ENCODE data around the gene EGFL7. TPM values are rescaled to one million over a fixed set of nuclear protein-coding genes. Genes with fewer than 3 reads are reported as not detected.
A peak's percentile ranks its signal among the peaks of the same experiment; 100 is the strongest.

Gene EGFL7
- total and polyA plus RNA-seq, 2 of the 8 experiments (the other 6 are each of a cell fraction or from before 2014, with no cell fraction given) = 37.8 to 53.4 TPM

DNA sequence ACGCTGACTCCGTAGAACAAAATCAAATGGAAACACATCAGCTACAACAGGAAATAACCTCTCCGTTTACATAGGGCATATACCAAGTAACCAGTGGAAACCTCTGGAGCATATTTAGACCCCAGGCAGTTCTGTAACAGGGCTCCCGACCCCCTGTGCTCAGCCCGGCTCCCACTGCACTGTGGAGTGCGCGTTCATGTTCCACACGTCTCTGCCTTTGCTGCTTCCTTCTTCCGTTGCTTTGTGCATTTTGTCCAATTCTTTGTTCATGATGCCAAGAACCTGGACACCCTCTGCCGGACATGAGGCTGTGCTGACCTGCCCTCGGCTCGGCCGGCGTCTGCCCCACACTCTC is 30.4 kb downstream of the EGFL7 start:
- Histone ChIP-seq H3K27ac (ENCODE audit: low read depth, low read length) (no peak overlapping the region), H3K23me2 (ENCODE audit: low read depth, low read length) (no peaks in the 10 kb centered on the region), H3K18ac (ENCODE audit: extremely low read depth, low read length) (no peak overlapping the region; the same call in 1 of the 2 replicates), H4K8ac (ENCODE audit: extremely low read depth, insufficient read depth, low read length) (no peak overlapping the region), H3K9me3 (ENCODE audit: insufficient read depth in 2 of 2, low read depth in 1 of 2, low read length in 1 of 2) (no peaks in the 10 kb centered on the region), H3K79me2 (ENCODE audit: control insufficient read depth in 1 of 2, insufficient read depth in 2 of 2, low read length in 2 of 2) (no peaks in the 10 kb centered on the region), H4K20me1 (replicated peaks in 1 of 2; ENCODE audit: control insufficient read depth in 1 of 2, insufficient read depth in 2 of 2, low read length in 2 of 2) (no peaks in the 10 kb centered on the region), H3K56ac (replicated peaks; ENCODE audit: insufficient read length, low read depth, low read length) (no peak overlapping the region), H3K79me1 (ENCODE audit: low read depth, low read length) (no peaks in the 10 kb centered on the region), H3K23ac (ENCODE audit: insufficient read length) (no peak overlapping the region), H3K9ac (replicated peaks in 1 of 4; ENCODE audit: extremely low read depth in 1 of 4, low read depth in 3 of 4, low read length in 3 of 4) (no peak overlapping the region), H2BK12ac (ENCODE audit: low read depth, low read length) (peak overlapping the region; percentile 84; the same call in 1 of the 2 replicates), H2BK120ac (replicated peaks; ENCODE audit: low read depth, low read length) (no peak overlapping the region), H3K4me1 (replicated peaks in 1 of 4; ENCODE audit: control insufficient read depth in 3 of 4, insufficient read depth in 4 of 4, low read length in 3 of 4) (peaks cover 0 to 19% (median 12%) of the 10 kb centered on the region in 4 experiments; a peak in 4 of 7 replicates), H2BK5ac (ENCODE audit: low read depth, low read length) (no peak overlapping the region), H3K4me2 (ENCODE audit: insufficient read depth in 1 of 2, low read depth in 2 of 2, low read length in 2 of 2) (no peak overlapping the region), H3K4me3 (ENCODE audit: extremely low read depth in 1 of 4, insufficient read depth in 2 of 4, low read depth in 3 of 4, low read length in 4 of 4) (no peak overlapping the region), H3K4ac (replicated peaks; ENCODE audit: insufficient read length, low read depth, low read length) (no peak overlapping the region), H3K36me3 (ENCODE audit: control insufficient read depth in 2 of 4, insufficient read depth in 4 of 4, low read length in 3 of 4) (no peaks in the 10 kb centered on the region), H4K91ac (replicated peaks; ENCODE audit: insufficient read length, low read length) (no peak overlapping the region), H4K5ac (ENCODE audit: insufficient read length, low read depth, low read length) (no peak overlapping the region), H2BK15ac (ENCODE audit: low read length) (0 out of 2 replicates have a peak overlapping the region, but pooled peaks have one; percentile 6), H3K14ac (ENCODE audit: insufficient read length) (no peak overlapping the region), H2AK5ac (ENCODE audit: low read depth, low read length) (no peak overlapping the region), H2BK20ac (ENCODE audit: low read length) (no peak overlapping the region; the same call in 1 of the 2 replicates), H2AFZ (ENCODE audit: low read length) (no peak overlapping the region), H3K27me3 (replicated peaks in 1 of 4; ENCODE audit: control insufficient read depth in 3 of 4, extremely low read depth in 1 of 4, insufficient read depth in 3 of 4, low read length in 3 of 4) (no peaks in the 10 kb centered on the region)
- FAIRE-seq = no peak
- no peak for DNase-seq (ENCODE audit: low read depth in 1 of 2, low spot score in 2 of 2)
- CTCF ChIA-PET (ENCODE audit: partially characterized antibody) = interaction anchor here (1.0 to 3.6 kb wide), 10 partner anchors 10 to 288 kb away, joined by 3 to 21 read pairs (median 6); no protein-coding TSS in a partner anchor
- 91% methylated on average over 14 of the region's 14 CpGs; no CpG with 5 or more reads in 1 of the 2 experiments for WGBS, 2 experiments (ENCODE audit: extremely low coverage in 1 of 2, insufficient coverage in 1 of 2, insufficient read length in 1 of 2, insufficient replicate concordance in 2 of 2, low coverage in 1 of 2, low lambda C conversion rate in 2 of 2, missing lambda C conversion rate in 1 of 2)
- POLR2A ChIA-PET (ENCODE audit: partially characterized antibody) = interaction anchor here (1.0 kb wide), 1 partner anchor 17 kb away, joined by 3 read pairs; no protein-coding TSS in a partner anchor
- no peak for TF ChIP-seq TAF1 (IDR thresholded peaks at IDR 0.05; ENCODE audit: low read depth, low read length)
